HEK293 (cell line): Measurements from ENCODE around the gene CXCL14.

ENCODE experiments used
- RBAK ChIP-seq: fragments of 450-650 bp; formaldehyde crosslinking; IDR thresholded peaks from 2 replicates; pipeline ENCODE4 v1.5.1; 2016; ENCODE audit warnings: missing biosample characterization, missing genetic modification characterization
- YY1 ChIP-seq: fragments of 450-650 bp; formaldehyde crosslinking; IDR thresholded peaks from 2 replicates; pipeline ENCODE4 v1.5.1; 2018; ENCODE audit warnings: missing biosample characterization, missing genetic modification characterization
- YY2 ChIP-seq: fragments of 450-650 bp; formaldehyde crosslinking; IDR thresholded peaks from 2 replicates; pipeline ENCODE4 v1.5.1; 2016; ENCODE audit warnings: missing biosample characterization, missing genetic modification characterization
- ZNF121 ChIP-seq: fragments of 450-650 bp; formaldehyde crosslinking; IDR thresholded peaks from 2 replicates; pipeline ENCODE4 v1.5.1; 2016; ENCODE audit warnings: missing biosample characterization, missing genetic modification characterization
- ZNF416 ChIP-seq: fragments of 450-650 bp; formaldehyde crosslinking; IDR thresholded peaks from 2 replicates; pipeline ENCODE4 v1.5.1; 2016; ENCODE audit warnings: missing biosample characterization, missing genetic modification characterization
- TF ChIP-seq, protein P1 (sequence below): fragments of 450-650 bp; formaldehyde crosslinking; IDR thresholded peaks from 2 replicates; pipeline ENCODE4 v1.5.1; 2016; ENCODE audit warnings: missing biosample characterization, missing genetic modification characterization
- TF ChIP-seq, protein P2 (sequence below): fragments of 450-650 bp; formaldehyde crosslinking; IDR thresholded peaks from 2 replicates; pipeline ENCODE4 v1.5.1; 2017; ENCODE audit warnings: missing biosample characterization, missing genetic modification characterization
- TF ChIP-seq, protein P3 (sequence below): fragments of 450-650 bp; formaldehyde crosslinking; IDR thresholded peaks from 2 replicates; pipeline ENCODE4 v1.5.1; 2016; ENCODE audit warnings: missing biosample characterization, missing genetic modification characterization
- TF ChIP-seq, protein P4 (sequence below): fragments of 450-650 bp; formaldehyde crosslinking; IDR thresholded peaks from 2 replicates; pipeline ENCODE4 v1.5.1; 2016; ENCODE audit warnings: missing biosample characterization, missing genetic modification characterization

DNA sequence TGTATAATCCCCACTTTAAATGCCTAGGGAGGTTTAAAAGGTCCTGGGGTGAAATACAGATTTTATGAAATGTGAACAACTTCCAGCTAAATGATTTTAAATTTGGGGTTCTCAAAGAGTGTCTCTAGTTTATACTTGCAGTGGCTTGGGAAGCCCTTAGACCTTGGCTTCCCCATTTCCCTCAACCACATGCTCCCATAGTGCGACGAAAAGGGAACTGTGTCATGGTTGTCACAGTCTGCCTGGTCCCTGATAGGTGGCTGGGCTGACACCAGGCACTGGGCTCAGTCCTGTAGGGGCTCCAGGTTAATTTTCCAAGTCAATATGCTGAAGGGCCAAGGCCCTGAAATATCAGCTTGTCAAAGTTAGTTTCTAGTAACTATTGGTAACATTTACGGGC lies 10.4 kb upstream of the CXCL14 start:
- TF ChIP-seq, protein P1, sequence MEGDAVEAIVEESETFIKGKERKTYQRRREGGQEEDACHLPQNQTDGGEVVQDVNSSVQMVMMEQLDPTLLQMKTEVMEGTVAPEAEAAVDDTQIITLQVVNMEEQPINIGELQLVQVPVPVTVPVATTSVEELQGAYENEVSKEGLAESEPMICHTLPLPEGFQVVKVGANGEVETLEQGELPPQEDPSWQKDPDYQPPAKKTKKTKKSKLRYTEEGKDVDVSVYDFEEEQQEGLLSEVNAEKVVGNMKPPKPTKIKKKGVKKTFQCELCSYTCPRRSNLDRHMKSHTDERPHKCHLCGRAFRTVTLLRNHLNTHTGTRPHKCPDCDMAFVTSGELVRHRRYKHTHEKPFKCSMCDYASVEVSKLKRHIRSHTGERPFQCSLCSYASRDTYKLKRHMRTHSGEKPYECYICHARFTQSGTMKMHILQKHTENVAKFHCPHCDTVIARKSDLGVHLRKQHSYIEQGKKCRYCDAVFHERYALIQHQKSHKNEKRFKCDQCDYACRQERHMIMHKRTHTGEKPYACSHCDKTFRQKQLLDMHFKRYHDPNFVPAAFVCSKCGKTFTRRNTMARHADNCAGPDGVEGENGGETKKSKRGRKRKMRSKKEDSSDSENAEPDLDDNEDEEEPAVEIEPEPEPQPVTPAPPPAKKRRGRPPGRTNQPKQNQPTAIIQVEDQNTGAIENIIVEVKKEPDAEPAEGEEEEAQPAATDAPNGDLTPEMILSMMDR, result no peak
- no peak for TF ChIP-seq ZNF121 (tag by site-specific recombination)
- TF ChIP-seq YY2 (tag by site-specific recombination), result no peak
- TF ChIP-seq YY1 (tag by site-specific recombination), result no peak
- TF ChIP-seq, protein P2, sequence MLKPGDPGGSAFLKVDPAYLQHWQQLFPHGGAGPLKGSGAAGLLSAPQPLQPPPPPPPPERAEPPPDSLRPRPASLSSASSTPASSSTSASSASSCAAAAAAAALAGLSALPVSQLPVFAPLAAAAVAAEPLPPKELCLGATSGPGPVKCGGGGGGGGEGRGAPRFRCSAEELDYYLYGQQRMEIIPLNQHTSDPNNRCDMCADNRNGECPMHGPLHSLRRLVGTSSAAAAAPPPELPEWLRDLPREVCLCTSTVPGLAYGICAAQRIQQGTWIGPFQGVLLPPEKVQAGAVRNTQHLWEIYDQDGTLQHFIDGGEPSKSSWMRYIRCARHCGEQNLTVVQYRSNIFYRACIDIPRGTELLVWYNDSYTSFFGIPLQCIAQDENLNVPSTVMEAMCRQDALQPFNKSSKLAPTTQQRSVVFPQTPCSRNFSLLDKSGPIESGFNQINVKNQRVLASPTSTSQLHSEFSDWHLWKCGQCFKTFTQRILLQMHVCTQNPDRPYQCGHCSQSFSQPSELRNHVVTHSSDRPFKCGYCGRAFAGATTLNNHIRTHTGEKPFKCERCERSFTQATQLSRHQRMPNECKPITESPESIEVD, result no peak
- no peak for TF ChIP-seq ZNF416 (tag by site-specific recombination)
- TF ChIP-seq, protein P3, sequence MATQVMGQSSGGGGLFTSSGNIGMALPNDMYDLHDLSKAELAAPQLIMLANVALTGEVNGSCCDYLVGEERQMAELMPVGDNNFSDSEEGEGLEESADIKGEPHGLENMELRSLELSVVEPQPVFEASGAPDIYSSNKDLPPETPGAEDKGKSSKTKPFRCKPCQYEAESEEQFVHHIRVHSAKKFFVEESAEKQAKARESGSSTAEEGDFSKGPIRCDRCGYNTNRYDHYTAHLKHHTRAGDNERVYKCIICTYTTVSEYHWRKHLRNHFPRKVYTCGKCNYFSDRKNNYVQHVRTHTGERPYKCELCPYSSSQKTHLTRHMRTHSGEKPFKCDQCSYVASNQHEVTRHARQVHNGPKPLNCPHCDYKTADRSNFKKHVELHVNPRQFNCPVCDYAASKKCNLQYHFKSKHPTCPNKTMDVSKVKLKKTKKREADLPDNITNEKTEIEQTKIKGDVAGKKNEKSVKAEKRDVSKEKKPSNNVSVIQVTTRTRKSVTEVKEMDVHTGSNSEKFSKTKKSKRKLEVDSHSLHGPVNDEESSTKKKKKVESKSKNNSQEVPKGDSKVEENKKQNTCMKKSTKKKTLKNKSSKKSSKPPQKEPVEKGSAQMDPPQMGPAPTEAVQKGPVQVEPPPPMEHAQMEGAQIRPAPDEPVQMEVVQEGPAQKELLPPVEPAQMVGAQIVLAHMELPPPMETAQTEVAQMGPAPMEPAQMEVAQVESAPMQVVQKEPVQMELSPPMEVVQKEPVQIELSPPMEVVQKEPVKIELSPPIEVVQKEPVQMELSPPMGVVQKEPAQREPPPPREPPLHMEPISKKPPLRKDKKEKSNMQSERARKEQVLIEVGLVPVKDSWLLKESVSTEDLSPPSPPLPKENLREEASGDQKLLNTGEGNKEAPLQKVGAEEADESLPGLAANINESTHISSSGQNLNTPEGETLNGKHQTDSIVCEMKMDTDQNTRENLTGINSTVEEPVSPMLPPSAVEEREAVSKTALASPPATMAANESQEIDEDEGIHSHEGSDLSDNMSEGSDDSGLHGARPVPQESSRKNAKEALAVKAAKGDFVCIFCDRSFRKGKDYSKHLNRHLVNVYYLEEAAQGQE (tag by site-specific recombination), result no peak
- TF ChIP-seq RBAK, result no peak
- TF ChIP-seq, protein P4, sequence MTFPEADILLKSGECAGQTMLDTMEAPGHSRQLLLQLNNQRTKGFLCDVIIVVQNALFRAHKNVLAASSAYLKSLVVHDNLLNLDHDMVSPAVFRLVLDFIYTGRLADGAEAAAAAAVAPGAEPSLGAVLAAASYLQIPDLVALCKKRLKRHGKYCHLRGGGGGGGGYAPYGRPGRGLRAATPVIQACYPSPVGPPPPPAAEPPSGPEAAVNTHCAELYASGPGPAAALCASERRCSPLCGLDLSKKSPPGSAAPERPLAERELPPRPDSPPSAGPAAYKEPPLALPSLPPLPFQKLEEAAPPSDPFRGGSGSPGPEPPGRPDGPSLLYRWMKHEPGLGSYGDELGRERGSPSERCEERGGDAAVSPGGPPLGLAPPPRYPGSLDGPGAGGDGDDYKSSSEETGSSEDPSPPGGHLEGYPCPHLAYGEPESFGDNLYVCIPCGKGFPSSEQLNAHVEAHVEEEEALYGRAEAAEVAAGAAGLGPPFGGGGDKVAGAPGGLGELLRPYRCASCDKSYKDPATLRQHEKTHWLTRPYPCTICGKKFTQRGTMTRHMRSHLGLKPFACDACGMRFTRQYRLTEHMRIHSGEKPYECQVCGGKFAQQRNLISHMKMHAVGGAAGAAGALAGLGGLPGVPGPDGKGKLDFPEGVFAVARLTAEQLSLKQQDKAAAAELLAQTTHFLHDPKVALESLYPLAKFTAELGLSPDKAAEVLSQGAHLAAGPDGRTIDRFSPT (tag by site-specific recombination), result no peak
